Rectal smooth muscle tissue (tissue), 1 donor: ENCODE results near the gene RNF121.

Experiments used
- H3K27ac ChIP-seq: one replicate; pipeline ENCODE4 v1.7.0; 2013; ENCODE audit warnings: low read depth, low read length, inconsistent platforms
- H3K27me3 ChIP-seq: one replicate; pipeline ENCODE4 v1.7.0; 2013; ENCODE audit warnings: low read length; ENCODE audit not compliant: control insufficient read depth, insufficient read depth
- H3K36me3 ChIP-seq: one replicate; pipeline ENCODE4 v1.7.0; 2013; ENCODE audit warnings: low read length; ENCODE audit not compliant: control insufficient read depth, insufficient read depth
- H3K4me1 ChIP-seq: one replicate; pipeline ENCODE4 v1.7.0; 2013; ENCODE audit warnings: low read length; ENCODE audit not compliant: control insufficient read depth, insufficient read depth
- H3K4me3 ChIP-seq: one replicate; pipeline ENCODE4 v1.7.0; 2013; ENCODE audit warnings: low read length
- H3K9ac ChIP-seq: one replicate; pipeline ENCODE4 v1.7.0; 2013; ENCODE audit warnings: low read length

RNF121 gene

DNA sequence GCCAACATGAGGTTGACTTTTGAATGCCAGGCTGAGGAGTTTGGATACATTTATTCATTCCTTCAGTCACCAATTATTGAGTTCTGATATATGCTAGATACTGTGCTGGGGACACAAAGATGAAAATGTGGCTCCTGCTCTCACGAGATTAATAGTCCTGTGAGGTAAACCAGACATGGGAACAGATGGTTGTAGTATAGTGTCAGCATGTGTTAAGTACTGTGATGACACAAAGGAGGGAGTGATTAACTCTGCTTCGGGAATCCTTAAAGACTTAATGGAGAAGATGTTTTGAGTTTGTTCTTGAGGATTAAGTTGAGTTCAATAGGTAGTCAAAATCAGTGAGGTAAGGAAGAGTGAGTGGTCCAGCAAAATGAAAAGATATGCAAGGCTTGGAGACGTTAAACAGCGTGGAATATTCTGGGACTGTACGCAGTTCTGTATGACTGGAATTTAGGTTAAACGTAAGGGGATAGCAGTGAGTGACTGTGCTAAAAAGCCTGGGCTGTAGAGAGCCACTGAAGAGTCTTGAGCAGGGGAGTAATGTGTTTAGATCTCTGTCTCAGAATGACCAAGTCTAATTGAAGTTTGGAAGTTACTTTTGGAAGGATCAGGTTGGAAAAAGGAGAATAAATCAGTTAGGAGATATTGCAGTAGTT is 11.8 kb downstream of the RNF121 start:
- Histone ChIP-seq H3K27ac (no peak overlapping the region), H3K4me1 (peaks cover 2% of the 10 kb centered on the region), H3K4me3 (no peak overlapping the region), H3K36me3 (peaks cover 2% of the 10 kb centered on the region), H3K9ac (no peak overlapping the region), H3K27me3 (no peaks in the 10 kb centered on the region)

- H3K4me3 ChIP-seq = no peak overlapping the region
- no peak overlapping the region for H3K27ac ChIP-seq
- H3K36me3 ChIP-seq = no peaks in the 10 kb centered on the region
- H3K9ac ChIP-seq = no peak overlapping the region
- no peaks in the 10 kb centered on the region for H3K4me1 ChIP-seq
- H3K27me3 ChIP-seq = no peaks in the 10 kb centered on the region
These were observed 17.3 kb downstream of the RNF121 start for GRCh38 chr11:71946144-71946571.

GRCh38 chr11:71947498-71947897 is 18.7 kb downstream of the RNF121 start:
- Histone ChIP-seq H3K27me3 (no peaks in the 10 kb centered on the region), H3K9ac (no peak overlapping the region), H3K4me1 (no peaks in the 10 kb centered on the region), H3K36me3 (no peaks in the 10 kb centered on the region), H3K4me3 (no peak overlapping the region), H3K27ac (no peak overlapping the region)

DNA sequence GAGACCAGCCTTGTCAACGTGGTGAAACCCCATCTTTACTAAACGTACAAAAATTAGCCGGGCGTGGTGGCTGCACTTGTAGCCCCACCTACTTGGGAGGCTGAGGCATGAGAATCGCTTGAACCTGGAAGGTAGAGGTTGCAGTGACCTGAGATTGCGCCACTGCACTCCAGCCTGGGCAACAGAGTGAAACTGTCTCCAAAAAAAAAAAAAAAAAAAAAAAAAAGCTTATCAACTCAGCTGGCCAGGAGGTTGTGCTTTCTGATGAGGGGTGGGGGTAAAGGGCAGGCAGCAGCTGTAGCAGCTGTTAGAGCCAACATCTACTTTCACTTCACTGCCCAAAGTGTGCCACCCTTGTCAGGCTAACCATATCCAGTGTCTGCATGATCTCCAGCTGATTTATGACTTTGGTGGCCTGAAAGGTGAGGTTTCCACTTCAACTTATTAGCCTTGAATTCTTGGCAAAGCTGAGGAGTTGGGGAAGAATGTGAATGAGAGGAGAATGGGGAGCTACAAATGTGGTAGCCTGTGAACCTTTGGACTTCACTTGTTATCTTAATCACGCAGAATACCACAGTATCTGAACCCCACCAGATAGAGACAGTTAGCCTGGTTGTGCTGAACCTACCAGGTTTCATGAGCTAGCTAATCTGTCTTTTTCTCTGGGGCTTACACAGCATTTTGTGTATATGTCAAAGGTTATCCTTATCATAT is 19.6 kb downstream of the RNF121 start:
- Histone ChIP-seq H3K4me3 (no peak overlapping the region), H3K4me1 (no peaks in the 10 kb centered on the region), H3K9ac (no peak overlapping the region), H3K36me3 (no peaks in the 10 kb centered on the region), H3K27ac (no peak overlapping the region), H3K27me3 (no peaks in the 10 kb centered on the region)

GRCh38 chr11:71949034-71949433 is 20.2 kb downstream of the RNF121 start:
- no peak overlapping the region for H3K9ac ChIP-seq
- H3K27me3 ChIP-seq = no peaks in the 10 kb centered on the region

GRCh38 chr11:71951741-71952310 is 23.0 kb downstream of the RNF121 start:
- Histone ChIP-seq H3K36me3 (no peaks in the 10 kb centered on the region), H3K27me3 (no peaks in the 10 kb centered on the region), H3K4me3 (no peak overlapping the region), H3K27ac (no peak overlapping the region), H3K9ac (no peak overlapping the region), H3K4me1 (no peaks in the 10 kb centered on the region)

More at GRCh38 chr11:71949034-71949433, 20.2 kb downstream of the RNF121 start:
- Histone ChIP-seq H3K27ac (no peak overlapping the region), H3K36me3 (no peaks in the 10 kb centered on the region), H3K4me1 (no peaks in the 10 kb centered on the region), H3K4me3 (no peak overlapping the region)

DNA sequence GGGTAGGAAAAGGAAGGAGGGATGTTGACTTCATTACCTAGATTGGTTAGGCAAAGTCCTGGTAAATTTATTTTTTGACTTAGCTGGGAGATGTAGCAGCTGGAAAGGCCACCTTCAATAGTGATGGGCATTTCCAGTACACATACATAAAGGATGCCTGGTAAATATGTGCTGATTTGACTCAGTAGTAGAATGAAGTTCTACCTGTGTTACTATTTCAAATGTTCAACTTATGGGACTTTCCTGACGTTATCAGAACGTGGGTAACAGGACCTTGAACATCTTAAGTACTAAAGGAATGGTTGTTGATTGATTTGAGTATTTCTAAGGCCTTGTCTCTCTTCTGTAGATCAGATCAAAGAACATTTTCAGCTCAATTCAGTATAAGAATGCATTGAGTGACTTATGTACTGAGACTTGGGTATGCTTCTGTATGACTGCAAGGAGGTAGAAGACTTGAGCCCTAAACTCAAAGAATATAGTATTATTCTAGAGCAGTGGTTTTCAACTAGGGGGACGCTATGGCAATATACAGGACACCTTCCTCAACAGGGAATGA is 27.1 kb downstream of the RNF121 start:
- H3K4me1 ChIP-seq = no peaks in the 10 kb centered on the region
- H3K27ac ChIP-seq = no peak overlapping the region
- H3K27me3 ChIP-seq = no peaks in the 10 kb centered on the region
- H3K4me3 ChIP-seq = no peak overlapping the region
- no peak overlapping the region for H3K9ac ChIP-seq
- peaks cover 7% of the 10 kb centered on the region for H3K36me3 ChIP-seq

- Histone ChIP-seq H3K36me3 (peaks cover 7% of the 10 kb centered on the region), H3K27me3 (no peaks in the 10 kb centered on the region), H3K27ac (no peak overlapping the region), H3K4me3 (no peak overlapping the region), H3K9ac (no peak overlapping the region), H3K4me1 (no peaks in the 10 kb centered on the region)
These were observed 33.7 kb downstream of the RNF121 start for GRCh38 chr11:71962428-71963038.

DNA sequence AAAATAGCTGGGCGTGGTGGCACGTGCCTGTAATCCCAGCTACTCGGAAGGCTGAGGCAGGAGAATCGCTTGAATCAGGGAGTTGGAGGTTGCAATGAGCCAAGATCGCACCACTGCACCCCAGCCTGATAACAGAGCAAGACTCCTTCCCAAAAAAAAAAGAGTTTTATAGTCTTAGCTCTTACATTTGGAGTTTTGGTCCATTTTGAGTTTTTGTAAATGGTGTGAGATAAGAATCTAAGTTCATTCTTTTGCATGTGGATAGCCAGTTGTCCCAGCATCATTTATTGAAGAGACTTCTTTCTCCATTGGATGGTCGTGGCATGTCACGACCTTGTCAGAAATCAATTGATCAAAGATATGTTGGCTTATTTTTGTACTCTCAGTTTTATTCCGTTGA is 34.6 kb downstream of the RNF121 start:
- no peak overlapping the region for H3K9ac ChIP-seq
- H3K4me1 ChIP-seq = no peaks in the 10 kb centered on the region
- H3K27ac ChIP-seq = no peak overlapping the region
- H3K4me3 ChIP-seq = no peak overlapping the region
- peaks cover 7% of the 10 kb centered on the region for H3K36me3 ChIP-seq
- H3K27me3 ChIP-seq = no peaks in the 10 kb centered on the region

DNA sequence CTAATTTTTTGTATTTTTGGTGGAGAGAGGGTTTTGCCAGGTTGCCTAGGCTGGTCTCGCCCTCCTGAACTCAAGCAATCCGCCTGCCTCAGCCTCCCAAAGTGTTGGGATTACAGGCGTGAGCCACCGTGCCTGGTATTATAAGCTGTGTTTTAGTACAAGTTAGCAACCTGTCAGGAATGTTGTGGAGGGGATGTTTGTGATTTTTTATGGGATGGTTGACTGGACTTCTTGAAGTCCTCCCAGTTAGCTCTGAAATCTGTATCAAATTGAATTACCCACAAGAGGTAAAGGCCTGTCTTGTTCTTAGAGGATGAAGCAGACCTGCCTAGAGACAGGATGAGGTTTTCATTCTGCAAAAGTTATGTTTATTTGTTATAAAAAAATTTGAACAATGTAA is 35.8 kb downstream of the RNF121 start:
- no peak overlapping the region for H3K27ac ChIP-seq
- H3K4me3 ChIP-seq = no peak overlapping the region
- H3K27me3 ChIP-seq = no peaks in the 10 kb centered on the region
- H3K4me1 ChIP-seq = no peaks in the 10 kb centered on the region
- H3K9ac ChIP-seq = no peak overlapping the region
- H3K36me3 ChIP-seq = peaks cover 7% of the 10 kb centered on the region

DNA sequence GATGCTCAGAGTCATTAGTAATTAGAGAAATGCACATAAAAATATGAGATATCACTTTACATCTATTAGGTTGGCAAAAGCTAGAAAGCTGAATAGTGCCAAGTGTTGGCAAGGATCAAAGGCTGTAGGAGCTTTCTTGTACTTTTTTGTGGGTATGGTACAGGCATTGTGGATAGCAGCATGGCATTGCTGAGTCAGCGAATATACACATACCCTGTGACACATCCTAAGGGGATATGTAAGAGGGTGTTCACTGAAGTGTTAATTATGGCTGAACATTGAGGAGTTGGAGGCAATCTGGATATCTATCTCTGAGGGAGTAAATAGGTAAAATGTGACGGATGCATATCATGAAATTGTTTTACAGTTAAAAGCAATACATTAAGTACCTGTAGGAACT is 42.8 kb downstream of the RNF121 start:
- Histone ChIP-seq H3K27me3 (no peaks in the 10 kb centered on the region), H3K27ac (no peak overlapping the region), H3K9ac (no peak overlapping the region), H3K4me3 (no peak overlapping the region), H3K4me1 (no peaks in the 10 kb centered on the region), H3K36me3 (no peaks in the 10 kb centered on the region)

GRCh38 chr11:71976551-71976950 is 47.7 kb downstream of the RNF121 start:
- no peak overlapping the region for H3K27ac ChIP-seq

More at GRCh38 chr11:71976551-71976950, 47.7 kb downstream of the RNF121 start:
- Histone ChIP-seq H3K36me3 (no peaks in the 10 kb centered on the region), H3K4me3 (no peak overlapping the region), H3K9ac (no peak overlapping the region), H3K27me3 (no peaks in the 10 kb centered on the region), H3K4me1 (no peaks in the 10 kb centered on the region)
